H1 (cell line): ENCODE data around the gene PUDP.

Source experiments
- CBX5 ChIP-seq: fragments of 300-800, 300-1000 bp; sonication (generic); IDR thresholded peaks from 2 replicates; pipeline ENCODE4 v1.7.1; 2016; ENCODE audit warnings: antibody characterized with exemption, low read length, low read depth
- CBX8 ChIP-seq: fragments of 300-800, 300-1000 bp; sonication (generic); IDR thresholded peaks from 2 replicates; pipeline ENCODE4 v1.7.1; 2016; ENCODE audit warnings: low read depth, low read length, borderline replicate concordance
- EZH2 ChIP-seq: fragments of 200-600 bp; sonication (generic); IDR thresholded peaks from 2 replicates; pipeline ENCODE4 v1.7.1; 2012; ENCODE audit warnings: low read depth, mild to moderate bottlenecking, moderate library complexity, low read length, inconsistent platforms; ENCODE audit not compliant: severe bottlenecking
- POLR2A ChIP-seq, 2 experiments: IDR thresholded peaks; 1 replicate in 1 of 2; 2 replicates in 1 of 2; pipeline ENCODE4 v1.6.1; 2011; ENCODE audit warnings: low read depth in 2 of 2, low read length in 2 of 2, mild to moderate bottlenecking in 2 of 2; ENCODE audit errors: control extremely low read depth in 1 of 2
- RAD21 ChIP-seq, 2 experiments: IDR thresholded peaks in 1 of 2; conservative IDR thresholded peaks in 1 of 2; 2 replicates each; pipeline ENCODE4 v1.6.1; 2011; ENCODE audit warnings: low read depth in 2 of 2, low read length in 2 of 2, improper control_type of control experiment in 1 of 2, inconsistent platforms in 1 of 2, mild to moderate bottlenecking in 1 of 2, moderate library complexity in 1 of 2
- SP1 ChIP-seq: IDR thresholded peaks from 2 replicates; pipeline ENCODE4 v1.6.1; 2011; ENCODE audit warnings: low read depth, low read length
- SRF ChIP-seq: IDR thresholded peaks from 2 replicates; pipeline ENCODE4 v1.6.1; 2011; ENCODE audit warnings: mild to moderate bottlenecking, low read depth, low read length, moderate library complexity
- TAF1 ChIP-seq: IDR thresholded peaks from 2 replicates; pipeline ENCODE4 v1.6.1; 2011; ENCODE audit warnings: mild to moderate bottlenecking, low read depth, low read length
- USF2 ChIP-seq: IDR thresholded peaks from 2 replicates; pipeline ENCODE4 v1.6.1; 2011; ENCODE audit warnings: low read length, improper control_type of control experiment
- TF ChIP-seq, protein P1 (sequence below), 3 experiments: IDR thresholded peaks; 1 replicate in 2 of 3; 2 replicates in 1 of 3; pipeline versions ENCODE4 v1.5.1 to v1.6.1; 2011; ENCODE audit warnings: low read length in 3 of 3, mild to moderate bottlenecking in 3 of 3, inconsistent platforms in 2 of 3, low read depth in 1 of 3, moderate library complexity in 1 of 3; ENCODE audit not compliant: insufficient read depth in 1 of 3; ENCODE audit errors: control extremely low read depth in 1 of 3
- TF ChIP-seq, protein P2 (sequence below): IDR thresholded peaks from 2 replicates; pipeline ENCODE4 v1.6.1; 2011; ENCODE audit warnings: low read depth, mild to moderate bottlenecking, low read length; ENCODE audit not compliant: insufficient read depth

DNA sequence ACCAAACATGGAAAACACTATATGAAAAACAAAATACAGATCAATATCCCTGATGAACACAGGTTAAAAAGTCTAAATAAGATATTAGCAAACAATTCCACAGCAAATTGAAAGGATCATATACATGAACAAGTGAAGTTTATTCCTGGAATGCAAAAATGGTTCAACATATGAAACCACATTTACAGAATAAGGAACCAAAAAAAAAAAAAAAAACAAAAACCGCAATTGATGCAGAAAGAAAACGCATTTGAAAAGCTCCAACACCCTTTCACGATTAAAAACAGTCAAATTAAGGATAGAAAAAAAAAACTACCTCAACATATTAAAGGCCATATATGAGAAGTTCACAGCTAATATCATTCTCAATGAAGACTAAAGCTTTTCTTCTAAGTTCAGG is 45.8 kb downstream of the PUDP start:
- TF ChIP-seq USF2 (no peak), RAD21 (IDR thresholded peaks at IDR 0.05 in 1 of 2, conservative IDR thresholded peaks at IDR 0.05 in 1 of 2; ENCODE audit: low read depth in 2 of 2, low read length in 2 of 2) (no peak), POLR2A (IDR thresholded peaks at IDR 0.05; ENCODE audit: control extremely low read depth in 1 of 2, low read depth in 2 of 2, low read length in 2 of 2) (no peak), CBX5 (no peak), SP1 (no peak), TAF1 (no peak), EZH2 (no peak), CBX8 (no peak), SRF (no peak)
- TF ChIP-seq, protein P1, sequence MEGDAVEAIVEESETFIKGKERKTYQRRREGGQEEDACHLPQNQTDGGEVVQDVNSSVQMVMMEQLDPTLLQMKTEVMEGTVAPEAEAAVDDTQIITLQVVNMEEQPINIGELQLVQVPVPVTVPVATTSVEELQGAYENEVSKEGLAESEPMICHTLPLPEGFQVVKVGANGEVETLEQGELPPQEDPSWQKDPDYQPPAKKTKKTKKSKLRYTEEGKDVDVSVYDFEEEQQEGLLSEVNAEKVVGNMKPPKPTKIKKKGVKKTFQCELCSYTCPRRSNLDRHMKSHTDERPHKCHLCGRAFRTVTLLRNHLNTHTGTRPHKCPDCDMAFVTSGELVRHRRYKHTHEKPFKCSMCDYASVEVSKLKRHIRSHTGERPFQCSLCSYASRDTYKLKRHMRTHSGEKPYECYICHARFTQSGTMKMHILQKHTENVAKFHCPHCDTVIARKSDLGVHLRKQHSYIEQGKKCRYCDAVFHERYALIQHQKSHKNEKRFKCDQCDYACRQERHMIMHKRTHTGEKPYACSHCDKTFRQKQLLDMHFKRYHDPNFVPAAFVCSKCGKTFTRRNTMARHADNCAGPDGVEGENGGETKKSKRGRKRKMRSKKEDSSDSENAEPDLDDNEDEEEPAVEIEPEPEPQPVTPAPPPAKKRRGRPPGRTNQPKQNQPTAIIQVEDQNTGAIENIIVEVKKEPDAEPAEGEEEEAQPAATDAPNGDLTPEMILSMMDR (IDR thresholded peaks at IDR 0.05; ENCODE audit: control extremely low read depth in 1 of 3, insufficient read depth in 1 of 3, low read depth in 1 of 3, low read length in 3 of 3), result no peak
- TF ChIP-seq, protein P2, sequence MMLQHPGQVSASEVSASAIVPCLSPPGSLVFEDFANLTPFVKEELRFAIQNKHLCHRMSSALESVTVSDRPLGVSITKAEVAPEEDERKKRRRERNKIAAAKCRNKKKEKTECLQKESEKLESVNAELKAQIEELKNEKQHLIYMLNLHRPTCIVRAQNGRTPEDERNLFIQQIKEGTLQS, result no peak
